ENCODE measurements around the gene PHYH.
"Not testable (repeated sequence)": the region's sequence is repeated elsewhere in the genome, so short reads cannot be mapped to it uniquely, and the experiment has no call there.

The PHYH gene

DNA sequence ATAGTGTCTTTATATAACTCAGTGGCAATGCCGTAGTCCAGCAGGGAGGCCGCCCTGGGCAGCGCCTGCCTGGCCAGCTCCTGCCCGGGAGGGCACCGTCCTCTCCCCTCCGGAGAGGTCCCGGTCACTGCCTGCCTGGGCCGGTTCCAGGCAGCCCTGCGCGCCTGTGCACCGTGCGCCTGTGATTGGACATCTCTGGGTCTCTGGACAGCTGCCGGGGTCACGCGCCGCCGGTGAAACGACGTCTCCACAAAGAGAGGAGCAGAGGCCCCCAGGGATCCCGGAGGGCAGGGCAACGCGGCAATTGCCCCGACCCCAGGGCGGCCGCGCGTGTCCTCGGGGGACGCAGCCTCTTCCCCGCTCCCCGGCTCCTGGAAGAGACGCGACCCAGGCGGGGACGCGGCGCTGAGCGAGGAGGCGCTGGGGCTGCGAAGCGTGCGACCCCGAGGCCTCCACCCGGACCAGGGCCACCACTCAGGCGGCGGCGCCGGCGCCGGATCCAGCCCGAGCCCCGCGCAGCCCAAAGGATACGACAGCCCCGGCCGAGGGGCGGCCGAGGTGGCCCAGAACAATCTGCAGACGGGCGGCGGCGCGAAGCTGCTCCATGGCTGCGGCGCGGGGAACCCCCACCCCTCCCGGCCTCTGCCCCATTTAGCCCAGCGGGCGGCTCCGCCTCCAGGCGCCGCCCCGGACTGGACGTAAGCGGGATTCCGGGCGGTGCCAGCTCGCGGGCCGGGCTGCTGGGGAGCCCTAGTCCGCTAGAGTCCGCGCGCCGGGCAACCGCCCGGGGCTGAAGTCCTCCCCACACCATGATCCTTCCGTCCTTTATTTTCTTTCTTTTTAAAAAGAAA lies at the start of gene PHYH:
PHYH (minus strand) TSS at position 628 of the 851 bp plus-strand sequence; CDS start at position 606, 22 bp downstream.
- peak; percentile 87 for DNase-seq

DNA sequence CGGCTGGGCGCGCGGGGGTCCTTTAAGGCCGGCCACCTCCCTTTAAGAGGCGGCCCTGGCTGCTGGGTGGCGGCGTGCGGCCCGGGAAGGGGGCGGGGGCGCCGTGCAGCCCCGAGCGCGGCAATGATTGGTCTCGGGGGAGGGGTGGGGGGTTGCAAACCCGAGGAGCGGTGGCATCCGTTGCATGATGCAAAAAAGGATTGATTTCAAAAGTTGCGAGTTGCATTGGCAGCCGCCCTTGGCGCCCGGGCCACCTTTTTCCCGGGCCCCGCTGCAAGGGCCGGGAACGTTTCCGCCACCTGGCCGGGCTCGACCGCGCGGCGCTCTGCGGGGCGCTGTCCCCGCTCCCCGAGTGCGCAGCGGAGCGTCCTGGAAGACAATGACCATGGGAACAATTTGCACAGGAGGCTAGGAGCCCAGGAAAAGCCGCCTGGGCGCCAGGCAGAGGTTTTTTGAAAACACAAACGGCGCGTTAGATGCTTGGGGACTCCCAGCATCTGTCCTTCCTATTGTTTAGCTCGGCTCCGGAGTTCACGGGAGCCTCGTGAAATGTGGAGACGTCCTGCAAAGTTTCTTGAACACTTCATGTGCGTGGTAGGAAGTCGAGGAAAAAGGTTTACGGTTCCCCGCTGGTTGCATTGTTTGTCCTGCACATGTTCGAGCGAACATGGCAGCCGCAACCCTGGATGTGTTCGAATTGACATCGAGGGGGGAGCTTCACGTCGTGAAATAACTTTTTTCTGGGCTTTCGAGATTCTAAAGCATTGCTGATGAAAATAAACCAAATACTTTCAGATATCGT lies 48.6 kb upstream of the PHYH start, which contains the start of gene SEPHS1:
SEPHS1 (minus strand) TSS at position 78 of the 802 bp plus-strand sequence. CDS start 3,343 bp downstream, outside the sequence.
- peak; percentile 83 for DNase-seq

DNA sequence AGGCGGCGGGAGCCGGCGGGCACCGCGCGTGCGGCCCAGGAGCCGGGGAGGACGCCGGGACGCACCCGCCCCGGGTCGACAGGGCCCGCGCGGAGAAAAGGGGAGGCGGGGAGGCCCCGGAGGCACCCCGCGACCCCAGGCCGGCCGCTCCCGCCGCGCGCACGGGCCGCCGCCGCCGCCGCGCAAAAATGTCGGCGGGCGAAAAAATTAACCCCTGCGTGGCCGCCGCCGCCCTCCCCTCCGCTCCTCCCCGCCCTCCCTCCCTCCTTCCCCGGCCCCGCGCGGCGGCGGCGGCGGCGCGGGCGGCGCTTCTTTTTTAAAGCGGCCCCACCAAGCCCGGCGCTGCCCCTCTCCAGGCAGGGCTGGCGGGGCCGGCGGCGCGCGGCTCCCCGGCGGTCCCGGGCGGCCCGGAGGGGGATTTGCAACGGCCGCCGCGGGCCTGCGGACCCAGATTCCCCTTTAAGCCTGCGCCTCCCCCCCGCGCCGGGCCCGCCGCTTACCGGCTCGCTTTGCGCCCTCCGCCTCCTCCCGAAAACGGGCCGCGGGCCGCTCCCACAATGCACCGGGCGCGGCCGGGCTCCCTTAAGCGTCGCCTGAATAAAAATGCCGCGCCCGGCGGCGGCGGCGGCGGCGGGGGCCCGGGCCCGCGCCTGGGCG lies 47.8 kb upstream of the PHYH start:
- peak; percentile 81 for DNase-seq

DNA sequence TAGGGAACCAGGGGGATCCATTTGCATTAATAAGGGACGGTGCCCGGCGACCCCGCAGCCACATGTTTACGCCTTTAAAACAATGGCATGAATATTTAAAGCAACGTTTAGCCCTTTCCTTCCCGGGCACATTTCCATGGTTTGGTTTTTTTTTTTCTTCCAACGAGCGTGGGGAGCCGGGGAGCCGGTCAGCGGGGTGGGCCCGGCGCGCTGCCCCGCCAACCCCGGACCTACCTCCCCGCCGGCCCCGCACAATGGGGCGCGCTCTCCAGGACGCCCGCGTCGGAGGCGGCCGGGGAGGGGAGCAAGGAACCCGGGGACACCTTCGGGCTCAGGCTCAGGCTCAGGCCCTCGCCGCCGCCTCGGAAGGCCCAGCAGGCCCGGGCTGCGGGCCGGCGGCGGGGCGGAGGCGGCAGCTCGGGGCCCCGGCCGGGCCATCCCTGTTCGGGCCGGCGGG lies 47.2 kb upstream of the PHYH start:
- DNase-seq, result no peak

DNA sequence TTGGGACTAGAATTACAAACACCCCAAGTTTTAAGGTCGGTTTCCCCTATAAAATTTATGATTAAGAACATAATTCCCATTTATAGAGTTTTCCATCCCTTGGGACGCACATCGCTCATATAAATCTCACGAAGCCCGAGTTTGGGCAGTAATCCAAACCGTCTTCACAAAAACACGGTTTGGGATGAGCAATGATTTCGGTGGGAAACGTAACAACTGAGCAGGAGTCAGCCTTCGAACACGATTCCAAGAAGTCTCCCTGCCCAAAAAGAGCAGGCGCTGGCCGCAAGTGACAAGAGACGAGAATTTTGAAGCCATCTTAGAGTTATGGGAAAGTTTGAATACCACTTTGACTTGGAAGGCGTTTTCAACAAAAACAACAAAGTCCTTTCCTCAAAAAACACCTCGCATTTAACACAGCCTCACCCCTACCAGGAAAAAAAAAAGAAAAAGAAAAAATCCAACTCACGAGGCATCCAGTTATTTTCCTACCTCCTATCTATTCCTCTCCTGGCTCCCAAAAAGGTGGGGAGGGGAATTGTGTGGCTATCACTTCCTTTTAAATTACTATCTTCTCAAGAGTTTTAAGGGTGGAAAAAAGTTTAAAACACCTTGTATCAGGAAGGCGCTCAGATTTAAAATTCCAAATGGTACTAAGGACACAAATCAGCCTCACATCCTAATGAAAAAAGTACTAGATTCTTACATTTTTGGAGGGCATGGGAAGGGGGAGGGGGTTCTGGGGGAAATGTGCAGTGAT lies 46.6 kb upstream of the PHYH start:
- no peak for DNase-seq

DNA sequence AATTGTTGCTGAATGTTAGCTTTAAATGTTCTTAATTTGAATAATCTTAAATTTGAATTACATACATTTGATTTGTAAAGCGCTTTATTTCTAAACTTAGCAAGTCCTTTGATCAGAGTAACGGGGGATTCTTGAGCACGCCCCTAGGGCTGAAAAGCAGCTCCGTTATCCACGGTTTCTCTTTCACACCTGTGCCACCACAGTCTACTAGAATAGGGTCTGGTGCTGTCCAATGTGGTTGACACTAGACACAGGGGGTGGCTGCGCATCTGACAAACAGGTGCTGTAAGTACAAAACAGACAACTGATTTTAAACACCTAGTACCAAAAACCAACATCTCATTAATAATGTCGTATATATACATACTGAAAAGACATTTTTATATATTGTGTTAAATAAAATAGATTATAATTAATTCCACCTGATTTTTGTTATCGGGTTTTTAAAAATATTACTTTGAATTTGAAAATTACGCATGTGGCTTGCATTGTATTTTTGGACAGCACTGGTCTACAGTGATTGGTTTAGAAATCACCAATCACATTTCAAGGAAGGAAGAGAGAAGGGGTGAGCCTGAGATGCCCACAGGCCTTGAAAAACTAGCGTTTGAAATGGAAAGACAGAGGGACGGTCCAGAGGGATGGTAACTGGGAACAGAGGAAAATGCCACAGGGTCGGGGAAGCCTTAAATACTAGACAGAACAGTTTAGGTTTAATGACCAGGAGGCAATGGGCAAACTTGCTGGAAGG lies 40.9 kb upstream of the PHYH start:
- peak; percentile 59 for DNase-seq

DNA sequence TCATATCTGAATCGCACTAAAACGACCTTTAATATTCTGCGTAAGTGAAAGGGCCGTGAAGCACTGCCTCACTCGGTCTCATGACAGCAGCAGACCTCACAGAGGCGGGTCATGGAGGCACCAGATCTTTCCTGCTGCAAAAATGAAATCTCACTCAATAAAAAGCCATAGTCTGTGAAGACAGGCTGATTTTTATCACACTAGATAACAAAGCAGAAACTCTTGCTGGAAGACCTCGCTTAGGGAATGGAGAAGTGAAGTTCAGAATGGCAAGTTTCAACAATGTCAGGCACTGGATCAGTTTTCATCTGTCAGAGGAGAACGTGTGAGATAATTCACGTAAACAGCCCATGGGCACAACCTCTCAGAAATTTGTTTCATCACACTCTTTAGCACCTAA lies 40.2 kb upstream of the PHYH start:
- DNase-seq, result no peak

DNA sequence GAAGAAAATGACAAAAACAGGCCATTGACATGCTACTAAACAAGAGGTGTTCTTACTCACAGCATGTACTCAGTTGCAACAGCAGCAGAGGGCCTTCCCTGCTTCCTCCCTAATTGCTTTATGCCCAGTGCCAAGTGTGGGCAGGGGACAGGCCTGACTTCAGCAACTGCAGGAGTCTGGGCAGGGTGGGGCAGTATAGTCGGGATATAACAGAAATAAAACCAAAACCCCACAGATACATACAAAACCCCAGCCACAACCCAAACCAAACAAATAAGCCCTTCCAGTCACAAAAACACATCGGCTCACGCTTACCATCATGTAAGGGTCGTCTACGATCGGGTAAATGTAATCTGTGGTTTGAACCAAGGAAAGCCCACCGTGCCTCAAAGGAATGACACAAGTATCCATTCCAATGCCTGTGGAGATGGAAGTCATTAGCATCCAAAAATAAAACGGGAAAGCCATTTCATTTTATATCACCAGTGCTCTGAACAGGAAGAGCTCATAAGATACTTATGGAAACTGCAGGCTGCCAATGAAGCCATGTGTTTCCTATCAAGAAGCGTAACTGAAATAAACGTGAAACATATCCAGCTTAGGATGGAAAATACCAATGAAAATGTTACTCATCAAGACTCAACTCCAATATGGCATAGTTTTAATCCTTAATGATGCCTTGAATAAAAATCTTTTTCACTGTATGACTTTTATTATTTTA lies 38.7 kb upstream of the PHYH start:
- DNase-seq, result no peak

DNA sequence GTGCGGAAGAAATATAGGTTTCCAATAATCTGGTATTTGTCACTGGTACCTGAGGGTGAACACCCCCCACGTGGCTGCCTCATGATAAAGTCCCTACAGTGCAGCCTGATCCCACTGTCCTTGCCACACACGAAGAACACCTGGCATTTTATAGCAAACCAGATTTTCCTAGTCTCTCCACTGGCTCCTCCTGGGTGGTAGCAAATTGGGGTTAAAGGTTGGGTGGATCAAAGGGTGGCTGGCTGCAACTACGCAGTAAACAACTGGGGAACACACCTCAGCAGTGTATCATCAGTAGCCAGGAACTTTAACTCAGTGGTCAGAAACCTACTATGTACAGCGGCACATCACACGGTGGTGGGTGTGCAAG lies 37.9 kb upstream of the PHYH start:
- DNase-seq, result no peak

DNA sequence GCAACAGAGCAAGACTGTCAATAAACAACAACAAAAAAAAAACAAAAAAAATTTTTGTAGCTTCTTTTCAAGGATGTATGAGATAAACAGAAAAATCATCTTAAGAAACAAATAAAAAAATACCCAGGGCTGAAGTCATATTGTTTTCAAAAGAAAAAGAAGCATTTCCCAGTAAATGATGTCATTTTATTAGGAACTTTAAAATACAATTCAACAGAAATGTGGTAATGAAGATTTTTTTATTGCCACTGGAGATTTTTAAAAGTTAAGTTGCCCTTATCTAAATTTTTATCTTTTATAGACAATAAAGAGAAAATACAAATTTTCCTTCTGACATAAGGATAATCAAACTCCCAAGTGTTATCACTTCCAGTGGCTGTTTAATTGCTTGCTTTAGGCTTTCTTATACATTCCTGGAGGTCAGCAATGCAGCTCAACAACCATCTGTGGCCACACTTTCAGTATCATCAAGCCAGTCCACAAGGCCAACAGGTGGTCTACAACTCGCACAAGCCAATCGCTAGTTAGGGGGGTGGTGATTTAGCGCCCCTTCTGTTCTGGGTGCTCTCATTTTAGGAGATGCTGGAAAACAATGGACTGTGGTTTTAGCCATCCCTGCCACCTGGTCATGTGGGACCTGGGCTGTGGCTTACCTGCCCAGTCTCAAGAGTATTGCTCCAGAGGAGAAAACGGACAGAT lies 37.4 kb upstream of the PHYH start:
- DNase-seq, result no peak

DNA sequence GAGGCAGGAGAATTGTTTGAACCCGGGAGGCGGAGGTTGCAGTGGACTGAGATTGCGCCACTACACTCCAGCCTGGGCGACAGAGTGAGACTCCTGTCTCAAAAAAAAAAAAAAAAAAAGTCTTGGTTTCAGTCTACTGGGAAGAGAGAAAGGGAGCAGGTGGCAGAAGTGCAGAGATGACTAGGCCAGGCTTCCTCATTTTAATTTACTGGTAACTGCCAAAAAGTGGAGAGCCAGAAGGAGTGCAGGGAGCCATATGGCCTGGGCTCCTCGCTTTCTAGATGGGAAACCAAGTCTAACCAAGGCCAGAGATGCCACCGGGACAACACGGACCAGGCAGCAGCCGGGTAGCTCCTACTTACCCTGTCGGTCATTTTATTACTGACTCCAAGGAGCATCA lies 36.0 kb upstream of the PHYH start:
- no peak for DNase-seq

DNA sequence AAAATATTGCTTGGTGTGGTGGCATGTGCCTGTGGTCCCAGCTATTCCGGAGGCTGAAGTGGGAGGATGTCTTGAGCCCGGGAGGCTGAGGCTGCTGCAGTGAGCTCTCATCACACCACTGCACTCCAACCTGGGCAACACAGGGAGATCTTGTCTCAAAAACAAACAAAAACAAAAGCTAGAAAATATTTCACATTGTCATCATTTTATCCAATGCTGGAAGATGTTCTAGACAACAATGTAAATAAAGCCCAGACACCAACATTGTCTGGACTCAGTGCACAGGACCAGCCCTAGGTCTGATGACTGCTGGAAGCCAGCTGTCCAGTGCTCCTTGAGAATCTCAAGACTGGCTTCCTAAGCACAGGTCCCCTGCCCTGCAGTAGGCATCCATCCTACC lies 34.7 kb upstream of the PHYH start:
- DNase-seq, result no peak

DNA sequence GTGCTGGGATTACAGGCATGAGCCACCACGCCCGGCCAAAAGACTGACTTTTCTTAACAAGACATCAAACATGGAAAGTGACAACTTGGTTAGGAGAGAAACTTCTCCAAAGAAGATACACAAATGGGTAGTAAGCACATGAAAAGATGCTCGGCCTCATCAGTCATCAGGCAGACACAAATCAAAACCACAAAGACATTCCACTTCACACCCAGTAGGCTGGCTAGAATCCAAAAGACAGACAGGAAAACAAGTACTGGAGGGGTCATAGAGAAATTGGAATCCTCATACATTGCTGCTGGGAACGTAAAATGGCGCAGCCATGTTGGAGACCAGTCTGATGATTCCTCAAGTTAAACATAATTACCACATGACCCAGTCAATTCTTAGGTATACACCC lies 31.8 kb upstream of the PHYH start:
- no peak for DNase-seq

DNA sequence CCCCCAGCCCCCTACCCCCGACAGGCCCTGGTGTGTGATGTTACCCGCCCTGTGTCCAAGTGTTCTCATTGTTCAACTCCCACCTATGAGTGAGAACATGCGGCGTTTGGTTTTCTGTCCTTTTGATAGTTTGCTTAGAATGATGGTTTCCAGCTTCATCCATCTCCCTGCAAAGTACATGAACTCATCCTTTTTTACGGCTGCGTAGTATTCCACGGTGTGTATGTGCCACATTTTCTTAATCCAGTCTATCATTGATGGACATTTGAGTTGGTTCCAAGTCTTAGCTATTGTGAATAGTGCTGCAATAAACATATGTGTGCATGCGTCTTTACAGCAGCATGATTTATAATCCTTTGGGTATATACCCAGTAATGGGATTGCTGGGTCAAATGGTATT lies 31.1 kb upstream of the PHYH start:
- DNase-seq, result not testable (repeated sequence)

DNA sequence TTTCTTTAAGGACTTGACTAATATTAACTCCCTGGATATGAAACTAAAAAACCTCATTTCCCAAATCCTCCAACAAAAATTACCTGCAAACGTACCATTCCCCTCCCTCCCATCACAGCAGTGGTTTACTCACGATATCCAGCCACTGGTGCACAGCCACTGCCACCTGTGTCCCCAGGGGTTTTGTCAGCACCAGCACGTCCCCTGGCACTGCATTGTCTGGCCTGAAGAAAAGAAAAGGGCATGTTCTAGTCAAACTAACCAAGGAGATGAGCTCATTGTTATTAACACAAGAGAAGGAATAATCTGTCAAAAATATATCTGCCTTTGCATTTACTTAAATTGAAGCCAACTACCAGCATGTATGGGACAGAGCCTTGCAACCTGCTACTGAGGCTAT lies 29.7 kb upstream of the PHYH start:
- DNase-seq, result no peak

DNA sequence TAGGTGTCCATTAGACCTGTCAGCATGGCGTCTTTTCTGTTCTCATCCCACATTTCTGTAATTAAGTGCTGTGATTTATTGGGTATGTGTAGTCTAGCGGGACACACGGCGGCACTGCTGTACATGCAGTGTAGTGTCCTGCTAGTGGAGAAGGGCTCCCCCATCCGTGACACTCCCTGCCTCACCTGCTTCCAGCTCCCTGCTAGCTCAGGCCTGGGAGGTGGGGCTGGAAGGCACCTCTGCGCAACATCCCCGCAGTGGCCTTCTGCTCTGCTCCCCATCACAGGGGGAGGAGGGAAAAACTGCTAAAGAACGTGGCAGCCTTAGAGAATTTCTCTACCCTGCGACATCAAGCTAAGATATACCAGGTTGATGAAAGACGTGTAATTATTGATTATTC lies 28.7 kb upstream of the PHYH start:
- no peak for DNase-seq

DNA sequence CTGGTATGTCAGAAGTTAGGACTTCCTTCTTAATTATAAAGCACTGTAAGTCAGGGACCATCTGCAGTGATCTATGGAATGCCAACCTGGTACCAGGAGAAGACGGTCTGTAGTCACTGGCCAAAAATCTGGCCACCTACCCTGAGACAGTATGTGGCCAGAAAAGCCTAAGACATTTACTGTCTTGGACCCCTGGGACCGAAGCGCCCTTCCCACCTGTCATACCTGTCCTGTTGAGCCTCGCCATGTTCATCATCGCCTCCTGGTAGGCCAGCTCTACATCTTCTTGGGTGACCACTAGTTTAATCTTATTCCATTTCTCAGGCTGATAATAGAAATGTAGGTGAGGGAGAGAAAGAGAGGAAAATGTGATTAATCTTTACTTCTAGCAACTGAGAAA lies 28.3 kb upstream of the PHYH start:
- DNase-seq, result no peak

DNA sequence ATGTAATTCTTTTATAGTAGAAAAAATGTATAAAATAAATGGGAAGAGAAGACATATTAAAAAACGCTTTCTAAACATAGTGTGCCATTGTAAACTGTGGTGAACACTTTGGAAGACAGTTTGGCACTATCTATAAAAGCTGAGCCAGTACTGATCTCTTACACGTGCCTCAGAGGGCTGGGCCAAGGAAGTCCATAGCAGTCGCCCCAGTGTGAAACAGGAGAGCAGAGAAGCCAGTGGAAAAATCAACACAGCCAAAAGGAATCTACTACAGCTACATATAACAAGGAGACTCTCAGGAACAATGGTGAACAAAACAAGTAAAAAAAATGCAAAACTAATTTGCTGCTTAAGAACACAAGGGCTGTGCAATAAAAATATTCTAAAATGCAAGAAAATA lies 27.7 kb upstream of the PHYH start:
- DNase-seq, result no peak

DNA sequence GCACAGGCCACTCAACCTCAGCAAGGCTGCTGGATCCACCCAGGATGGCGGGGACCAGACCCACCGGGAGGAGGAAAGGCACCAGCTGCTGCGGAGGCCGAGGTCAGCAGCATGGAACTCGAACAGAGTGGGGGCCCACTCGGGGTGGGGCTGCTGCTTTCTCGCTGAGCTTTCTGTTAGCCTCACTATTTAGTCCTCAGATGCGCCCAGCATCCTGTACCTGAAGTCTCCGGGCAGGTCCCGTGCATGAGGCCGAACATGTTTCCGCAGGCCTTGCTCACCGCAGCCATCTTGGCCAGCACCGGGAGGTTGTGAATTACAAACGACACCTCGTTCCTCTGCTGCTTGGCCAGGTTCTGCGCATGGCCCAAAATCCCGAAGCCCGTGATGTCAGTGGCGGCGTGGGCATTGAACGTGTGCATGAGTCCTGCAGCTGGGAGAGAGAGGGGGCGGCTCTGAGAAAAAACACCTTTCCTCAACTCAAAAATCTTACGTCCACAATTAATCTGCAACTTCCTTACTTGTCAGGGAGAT lies 22.8 kb upstream of the PHYH start:
- DNase-seq, result no peak

DNA sequence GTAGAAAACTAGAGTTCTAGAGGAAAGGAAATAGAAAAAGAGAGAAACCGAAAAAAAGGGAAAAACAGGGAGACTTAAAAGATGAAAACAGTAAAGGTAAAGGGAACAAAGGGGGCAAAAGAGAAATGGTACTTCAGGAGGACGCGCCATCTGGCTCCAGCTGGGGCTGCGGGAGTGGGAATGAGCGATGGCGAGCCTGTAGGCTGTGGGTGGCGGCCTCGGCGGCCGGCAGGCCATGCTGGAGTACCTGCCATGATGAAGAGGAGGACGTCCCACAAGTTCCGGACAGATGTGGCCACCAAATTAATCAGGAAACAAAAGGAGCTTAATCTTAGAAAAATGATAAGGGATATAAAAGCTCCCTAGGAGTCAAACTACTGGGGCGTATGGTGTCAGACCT lies 21.7 kb upstream of the PHYH start:
- no peak for DNase-seq
